Hematopoietic multipotent progenitor cell treated with erythropoietin and hydrocortisone succinate and interleukin-3 and kit ligand, for 8 days (in vitro differentiated cells): ENCODE results near the gene FAR1.
A peak's percentile ranks its signal among the peaks of the same experiment; 100 is the strongest.

ENCODE experiments used
- DNase-seq: peaks from one replicate; pipeline ENCODE4 v3.0.0-alpha.2; 2015

FAR1 gene

GRCh38 chr11:13672576-13673210 lies 4.2 kb downstream of the FAR1 start:
- no peak for DNase-seq

- DNase-seq, result no peak
Measured at GRCh38 chr11:13674799-13675509, 6.5 kb downstream of the FAR1 start.

GRCh38 chr11:13676576-13676975 lies 8.1 kb downstream of the FAR1 start:
- no peak for DNase-seq

GRCh38 chr11:13679768-13680167 lies 11.3 kb downstream of the FAR1 start:
- DNase-seq, result no peak

GRCh38 chr11:13680501-13681264 lies 12.2 kb downstream of the FAR1 start:
- DNase-seq, result peak; percentile 51

GRCh38 chr11:13681446-13681845 lies 13.0 kb downstream of the FAR1 start:
- no peak for DNase-seq

GRCh38 chr11:13682212-13682611 lies 13.7 kb downstream of the FAR1 start:
- DNase-seq, result no peak

GRCh38 chr11:13685461-13686108 lies 17.1 kb downstream of the FAR1 start:
- DNase-seq, result no peak

GRCh38 chr11:13686776-13687175 lies 18.3 kb downstream of the FAR1 start:
- peak; percentile 28 for DNase-seq

GRCh38 chr11:13687271-13687670 lies 18.8 kb downstream of the FAR1 start:
- DNase-seq, result no peak

GRCh38 chr11:13691286-13691899 lies 22.9 kb downstream of the FAR1 start:
- no peak for DNase-seq

GRCh38 chr11:13692172-13692571 lies 23.7 kb downstream of the FAR1 start:
- no peak for DNase-seq

- DNase-seq, result no peak
Measured at GRCh38 chr11:13694115-13694514, 25.6 kb downstream of the FAR1 start.

- DNase-seq, result no peak
Measured at GRCh38 chr11:13695886-13696285, 27.4 kb downstream of the FAR1 start.

GRCh38 chr11:13697710-13698109 lies 29.2 kb downstream of the FAR1 start:
- peak; percentile 42 for DNase-seq

- DNase-seq, result peak; percentile 94
Measured at GRCh38 chr11:13698132-13698531, 29.7 kb downstream of the FAR1 start.

GRCh38 chr11:13699041-13699440 lies 30.6 kb downstream of the FAR1 start:
- peak; percentile 42 for DNase-seq

- DNase-seq, result no peak
Measured at GRCh38 chr11:13699870-13700269, 31.4 kb downstream of the FAR1 start.

GRCh38 chr11:13701506-13701905 lies 33.0 kb downstream of the FAR1 start:
- no peak for DNase-seq

GRCh38 chr11:13702071-13702470 lies 33.6 kb downstream of the FAR1 start:
- no peak for DNase-seq

GRCh38 chr11:13705710-13706109 lies 37.2 kb downstream of the FAR1 start:
- DNase-seq, result no peak

GRCh38 chr11:13713982-13714381 lies 45.5 kb downstream of the FAR1 start:
- no peak for DNase-seq

GRCh38 chr11:13717331-13717730 lies 48.9 kb downstream of the FAR1 start:
- peak; percentile 53 for DNase-seq
